Chondrocyte (in vitro differentiated cells): Measurements from ENCODE around the gene SIPA1L3. TPM values are rescaled to one million over a fixed set of nuclear protein-coding genes. Genes with fewer than 3 reads are reported as not detected.

ENCODE experiments used
- DNase-seq: peaks from one replicate; pipeline ENCODE4 v3.0.0; 2021; ENCODE audit warnings: mixed read lengths, low spot score
- H3K27ac Mint-ChIP-seq: one replicate; pipeline ENCODE4 v1.8.0; 2021; ENCODE audit warnings: mild to moderate bottlenecking, moderate library complexity, mixed read lengths; ENCODE audit not compliant: unreplicated experiment
- H3K27me3 Mint-ChIP-seq: 2 replicates; pipeline ENCODE4 v1.8.0; 2021; ENCODE audit warnings: low read depth, mixed read lengths
- H3K36me3 Mint-ChIP-seq: 2 replicates; pipeline ENCODE4 v1.8.0; 2021; ENCODE audit warnings: low read depth, mixed read lengths
- H3K4me1 Mint-ChIP-seq: 2 replicates; pipeline ENCODE4 v1.8.0; 2021; ENCODE audit warnings: low read depth, mild to moderate bottlenecking, mixed read lengths
- H3K4me3 Mint-ChIP-seq: one replicate; pipeline ENCODE4 v1.8.0; 2021; ENCODE audit warnings: mild to moderate bottlenecking, moderate library complexity, mixed read lengths; ENCODE audit not compliant: unreplicated experiment
- H3K9me3 Mint-ChIP-seq: 2 replicates; pipeline ENCODE4 v1.8.0; 2021; ENCODE audit warnings: low read depth, mixed read lengths
- total RNA-seq: library from RNA; stranded (reverse); gene quantifications from 3 replicates; pipeline ENCODE4 v1.2.1, GENCODE V29; 2021
- TF ChIP-seq, protein P1 (sequence below): fragments of 200-600 bp; sonication (generic); IDR thresholded peaks from 2 replicates; pipeline ENCODE4 v1.5.0; 2021; ENCODE audit warnings: antibody characterized with exemption, mild to moderate bottlenecking, moderate library complexity

The SIPA1L3 gene
- total RNA-seq, 1 donor from 2014 or later, result 17.5 TPM

DNA sequence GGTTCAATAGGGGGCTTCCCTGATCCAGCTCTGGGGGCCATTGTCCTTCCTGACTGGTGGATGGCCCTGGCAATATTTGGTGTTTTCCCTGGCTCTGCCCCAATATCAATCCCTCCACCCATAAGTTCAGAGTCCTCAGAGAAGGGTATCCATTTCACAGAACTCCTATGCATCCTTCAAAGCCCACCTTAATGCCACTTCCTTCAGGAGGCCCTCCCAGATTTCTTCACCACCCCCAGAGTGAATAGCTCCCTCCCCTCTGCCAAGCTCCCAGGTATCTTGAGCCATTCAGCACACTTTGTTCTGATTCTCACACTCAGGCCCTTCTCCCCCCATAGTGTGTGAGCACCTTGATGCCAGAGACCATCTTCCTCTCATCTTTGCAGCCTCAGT is 343.4 kb downstream of the SIPA1L3 start:
- peak overlapping the region; percentile 64 for H3K4me3 Mint-ChIP-seq
- TF ChIP-seq, protein P1, sequence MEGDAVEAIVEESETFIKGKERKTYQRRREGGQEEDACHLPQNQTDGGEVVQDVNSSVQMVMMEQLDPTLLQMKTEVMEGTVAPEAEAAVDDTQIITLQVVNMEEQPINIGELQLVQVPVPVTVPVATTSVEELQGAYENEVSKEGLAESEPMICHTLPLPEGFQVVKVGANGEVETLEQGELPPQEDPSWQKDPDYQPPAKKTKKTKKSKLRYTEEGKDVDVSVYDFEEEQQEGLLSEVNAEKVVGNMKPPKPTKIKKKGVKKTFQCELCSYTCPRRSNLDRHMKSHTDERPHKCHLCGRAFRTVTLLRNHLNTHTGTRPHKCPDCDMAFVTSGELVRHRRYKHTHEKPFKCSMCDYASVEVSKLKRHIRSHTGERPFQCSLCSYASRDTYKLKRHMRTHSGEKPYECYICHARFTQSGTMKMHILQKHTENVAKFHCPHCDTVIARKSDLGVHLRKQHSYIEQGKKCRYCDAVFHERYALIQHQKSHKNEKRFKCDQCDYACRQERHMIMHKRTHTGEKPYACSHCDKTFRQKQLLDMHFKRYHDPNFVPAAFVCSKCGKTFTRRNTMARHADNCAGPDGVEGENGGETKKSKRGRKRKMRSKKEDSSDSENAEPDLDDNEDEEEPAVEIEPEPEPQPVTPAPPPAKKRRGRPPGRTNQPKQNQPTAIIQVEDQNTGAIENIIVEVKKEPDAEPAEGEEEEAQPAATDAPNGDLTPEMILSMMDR, result no peak
- H3K27ac Mint-ChIP-seq, result peak overlapping the region; percentile 95
- H3K9me3 Mint-ChIP-seq, result no peaks in the 10 kb centered on the region
- DNase-seq, result no peak
- no peaks in the 10 kb centered on the region for H3K27me3 Mint-ChIP-seq
- peaks cover 80% of the 10 kb centered on the region for H3K4me1 Mint-ChIP-seq
- H3K36me3 Mint-ChIP-seq, result peaks cover 7% of the 10 kb centered on the region

DNA sequence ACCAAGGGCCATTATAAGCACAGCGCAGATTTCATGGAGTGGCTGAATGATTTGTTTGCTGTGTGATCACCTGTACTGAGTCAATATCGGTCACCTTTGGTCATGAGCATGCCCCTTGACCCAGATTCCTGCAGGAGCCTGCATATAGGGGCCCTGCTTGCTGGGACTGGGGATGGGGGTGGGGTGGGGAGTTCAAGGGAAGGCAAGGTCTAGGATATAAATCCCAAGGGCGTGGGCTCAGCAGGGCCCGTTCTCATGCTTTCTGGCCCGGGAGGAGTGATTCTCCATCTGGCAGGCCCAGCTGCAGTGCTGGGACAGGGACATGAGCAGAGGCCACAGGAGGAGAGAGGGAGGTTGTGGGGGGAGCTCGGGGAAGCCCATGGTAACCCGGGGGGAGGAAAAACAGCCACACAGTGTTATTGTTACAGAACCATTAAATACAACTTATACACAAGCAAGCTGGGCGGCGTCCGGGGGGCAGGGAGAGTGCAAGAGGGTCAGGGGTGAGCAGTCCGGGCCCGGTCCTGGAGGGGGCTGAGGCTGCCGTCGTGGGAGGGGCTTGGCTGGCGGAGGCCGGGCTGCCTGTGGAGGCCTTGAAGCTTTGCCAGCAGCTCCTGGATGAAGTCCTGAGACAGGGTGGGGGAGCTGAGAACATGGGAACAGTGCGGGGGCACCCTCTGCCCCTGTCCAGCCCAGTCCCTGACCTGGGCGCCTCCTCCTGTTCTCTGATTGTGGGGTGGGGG is 344.0 kb downstream of the SIPA1L3 start:
- peaks cover 7% of the 10 kb centered on the region for H3K36me3 Mint-ChIP-seq
- TF ChIP-seq, protein P1, result no peak
- no peak for DNase-seq
- H3K4me1 Mint-ChIP-seq, result peaks cover 78% of the 10 kb centered on the region
- H3K4me3 Mint-ChIP-seq, result peak overlapping the region; percentile 64
- H3K27ac Mint-ChIP-seq, result peak overlapping the region; percentile 95
- no peaks in the 10 kb centered on the region for H3K27me3 Mint-ChIP-seq
- H3K9me3 Mint-ChIP-seq, result no peaks in the 10 kb centered on the region

DNA sequence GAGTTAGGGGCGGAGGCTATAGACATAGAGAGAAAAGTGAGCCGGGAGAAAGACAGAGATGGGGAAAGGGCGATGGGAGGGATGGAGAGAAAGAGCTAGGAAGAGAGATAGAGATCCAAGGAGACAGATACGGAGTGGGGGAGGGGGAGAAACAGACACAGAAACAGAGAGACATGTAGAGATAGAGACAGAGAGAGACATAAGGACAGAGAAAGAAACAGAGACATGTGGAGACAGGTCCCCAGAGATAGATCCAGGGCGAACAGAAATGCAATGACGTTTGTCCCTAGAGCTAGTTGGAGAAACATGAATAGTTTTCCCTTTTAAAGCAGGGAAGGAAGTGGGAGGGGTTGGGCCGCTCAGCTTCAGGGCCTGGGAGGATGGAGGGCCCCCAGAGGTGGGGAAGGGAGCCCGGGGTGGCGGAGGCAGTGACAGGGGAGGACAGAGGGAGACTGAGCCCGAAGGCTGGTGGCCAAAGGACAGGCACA is 344.6 kb downstream of the SIPA1L3 start:
- TF ChIP-seq, protein P1, result no peak
- no peaks in the 10 kb centered on the region for H3K27me3 Mint-ChIP-seq
- H3K27ac Mint-ChIP-seq, result peak overlapping the region; percentile 95
- H3K4me3 Mint-ChIP-seq, result peak overlapping the region; percentile 64
- DNase-seq, result no peak
- H3K4me1 Mint-ChIP-seq, result peaks cover 73% of the 10 kb centered on the region
- H3K9me3 Mint-ChIP-seq, result no peaks in the 10 kb centered on the region
- peaks cover 7% of the 10 kb centered on the region for H3K36me3 Mint-ChIP-seq

GRCh38 chr19:38252385-38252784 is 345.4 kb downstream of the SIPA1L3 start:
- Mint-ChIP-seq H3K4me1 (peaks cover 70% of the 10 kb centered on the region), H3K4me3 (peak overlapping the region; percentile 64), H3K36me3 (peaks cover 7% of the 10 kb centered on the region), H3K9me3 (no peaks in the 10 kb centered on the region), H3K27me3 (no peaks in the 10 kb centered on the region), H3K27ac (peak overlapping the region; percentile 95)
- TF ChIP-seq, protein P1, result no peak
- no peak for DNase-seq

DNA sequence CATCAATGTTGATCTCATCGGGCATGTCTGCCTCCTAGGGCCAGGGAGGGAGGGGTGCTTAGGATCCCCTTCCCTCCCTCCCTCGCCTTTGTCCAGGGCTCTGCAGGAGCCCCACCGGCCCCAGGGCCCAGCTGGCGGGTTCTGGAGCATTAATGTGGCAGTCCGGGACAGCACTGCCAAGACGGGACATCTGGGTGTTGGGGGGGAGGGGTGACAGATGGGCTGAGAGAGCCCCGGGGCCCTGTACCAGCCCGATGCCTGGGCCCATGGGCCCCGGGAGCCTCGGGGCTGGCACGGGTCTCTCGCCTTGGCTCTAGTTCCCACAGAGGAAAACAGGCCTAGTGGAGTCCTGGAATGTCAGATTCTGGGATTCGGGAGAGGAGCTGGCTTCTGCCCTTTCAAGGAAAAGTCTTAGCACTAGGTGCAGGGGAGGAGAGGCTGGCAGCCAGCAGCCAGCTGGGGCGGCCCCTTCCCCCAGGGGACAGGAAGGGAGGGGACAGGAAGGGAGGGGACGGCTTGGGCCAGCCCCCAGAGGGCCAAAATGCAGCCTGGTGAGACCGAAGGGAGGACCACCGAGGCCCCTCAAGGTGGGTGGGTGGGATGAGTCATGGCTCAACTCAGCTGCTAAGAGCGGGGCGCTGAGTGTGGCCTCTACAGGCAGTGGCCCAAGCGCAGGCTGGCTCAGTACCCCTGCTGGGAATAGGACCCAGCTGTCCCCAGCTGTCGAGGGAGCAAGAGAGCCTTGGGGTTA is 346.1 kb downstream of the SIPA1L3 start:
- DNase-seq, result no peak
- H3K27ac Mint-ChIP-seq, result peak overlapping the region; percentile 95
- H3K4me1 Mint-ChIP-seq, result peaks cover 67% of the 10 kb centered on the region
- TF ChIP-seq, protein P1, result no peak
- H3K27me3 Mint-ChIP-seq, result no peaks in the 10 kb centered on the region
- peaks cover 7% of the 10 kb centered on the region for H3K36me3 Mint-ChIP-seq
- peak overlapping the region; percentile 64 for H3K4me3 Mint-ChIP-seq
- no peaks in the 10 kb centered on the region for H3K9me3 Mint-ChIP-seq
